PC-9 (cell line): ENCODE data around the gene ZMIZ1.

Experiments
- CTCF ChIP-seq: fragments of 200-600 bp; sonication (generic); conservative IDR thresholded peaks from 2 replicates; pipeline ENCODE4 v1.6.1; 2017; ENCODE audit warnings: mixed run types, antibody characterized with exemption, mild to moderate bottlenecking, moderate library complexity
- EZH2 ChIP-seq: fragments of 200-600 bp; sonication (generic); IDR thresholded peaks from 2 replicates; pipeline ENCODE4 v1.8.0; 2017; ENCODE audit warnings: antibody characterized with exemption, low read depth

DNA sequence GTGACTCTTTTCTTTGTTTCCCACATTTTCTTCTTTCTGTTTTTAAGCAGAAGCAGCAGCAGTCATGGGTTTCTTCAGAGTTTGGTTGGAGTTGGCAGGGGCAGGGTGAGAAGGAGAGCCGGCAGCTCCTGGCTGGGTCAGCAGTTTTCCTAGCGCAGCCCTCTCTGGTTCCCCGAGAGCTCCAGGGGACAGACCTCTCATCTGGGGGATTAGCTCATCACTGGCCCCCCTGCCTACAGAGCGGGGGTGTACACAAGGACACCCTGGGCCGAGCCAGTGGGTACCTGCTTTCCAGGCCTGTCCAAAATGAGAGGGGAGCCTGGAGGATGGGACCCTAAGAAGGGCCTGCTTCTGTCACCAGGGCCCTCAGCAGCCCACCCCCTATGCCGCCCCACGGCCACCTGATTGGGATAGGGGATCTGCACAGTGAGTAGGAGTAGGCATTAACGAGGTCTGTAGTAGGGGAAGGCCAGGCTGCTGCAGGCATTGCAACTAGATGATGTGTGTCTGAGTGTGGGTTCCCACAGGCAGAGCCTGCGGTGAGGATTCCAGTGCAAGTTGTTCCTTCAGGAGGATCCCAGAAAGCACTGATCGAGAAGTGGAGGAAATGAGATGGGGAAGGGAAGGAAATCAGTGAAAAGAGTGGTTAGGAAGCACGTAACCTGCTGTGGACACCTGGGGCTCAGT is 155.6 kb downstream of the ZMIZ1 start:
- TF ChIP-seq CTCF (no peak), EZH2 (no peak)
